Activated CD4-positive, CD25-positive, alpha-beta regulatory T cell treated with anti-CD3 and anti-CD28 coated beads, Interleukin-2, amount 50 U/mL, for 72 hours (primary cell): ENCODE results near the gene ELF4.

ENCODE experiments used
- DNase-seq: peaks from one replicate; pipeline ENCODE4 v3.0.0; 2021

Gene ELF4

GRCh38 chrX:130083107-130083490 is 27.2 kb downstream of the ELF4 start:
- DNase-seq = no peak

- DNase-seq = peak; percentile 61
These were observed 27.8 kb downstream of the ELF4 start for GRCh38 chrX:130082244-130083106.

GRCh38 chrX:130081421-130082045 is 28.8 kb downstream of the ELF4 start:
- DNase-seq = no peak

GRCh38 chrX:130080791-130081367 is 29.4 kb downstream of the ELF4 start:
- no peak for DNase-seq

- DNase-seq = peak; percentile 61
These were observed 30.4 kb downstream of the ELF4 start for GRCh38 chrX:130079824-130080406.

GRCh38 chrX:130075777-130076176 is 34.5 kb downstream of the ELF4 start:
- DNase-seq = no peak

GRCh38 chrX:130072345-130072740 is 38.0 kb downstream of the ELF4 start:
- DNase-seq = no peak

GRCh38 chrX:130071611-130072344 is 38.5 kb downstream of the ELF4 start:
- no peak for DNase-seq

- DNase-seq = no peak
These were observed 43.2 kb downstream of the ELF4 start for GRCh38 chrX:130066975-130067615.

GRCh38 chrX:130060122-130061069 is 49.9 kb downstream of the ELF4 start:
- DNase-seq = peak; percentile 91

GRCh38 chrX:130058652-130059051 is 51.6 kb downstream of the ELF4 start:
- DNase-seq = no peak

- DNase-seq = no peak
These were observed 53.1 kb downstream of the ELF4 start for GRCh38 chrX:130057209-130057608.

- no peak for DNase-seq
These were observed 54.4 kb downstream of the ELF4 start for GRCh38 chrX:130055899-130056298.

- DNase-seq = no peak
These were observed 55.2 kb downstream of the ELF4 start for GRCh38 chrX:130055103-130055502.

GRCh38 chrX:130053236-130053635 is 57.1 kb downstream of the ELF4 start:
- DNase-seq = no peak

- DNase-seq = no peak
These were observed 59.0 kb downstream of the ELF4 start for GRCh38 chrX:130051176-130051845.

GRCh38 chrX:130049821-130050220 is 60.5 kb downstream of the ELF4 start:
- DNase-seq = no peak

GRCh38 chrX:130048686-130049222 is 61.5 kb downstream of the ELF4 start:
- DNase-seq = no peak

GRCh38 chrX:130047416-130047815 is 62.9 kb downstream of the ELF4 start:
- no peak for DNase-seq

- DNase-seq = no peak
These were observed 70.5 kb downstream of the ELF4 start for GRCh38 chrX:130039847-130040246.
